ENCODE results near the gene KIF6.

Gene KIF6

GRCh38 chr6:39574991-39575390, 150.2 kb downstream of the KIF6 start:
- Histone ChIP-seq H3K4me2 (ENCODE audit: insufficient read depth, low read length) (no peak overlapping the region), H3K9me3 (ENCODE audit: insufficient read depth, low read length, severe bottlenecking) (no peaks in the 10 kb centered on the region), H3K36me3 (ENCODE audit: insufficient read depth, low read length) (no peaks in the 10 kb centered on the region), H3K4me3 (ENCODE audit: low read depth in 1 of 2, low read length in 2 of 2) (no peak overlapping the region), H3K27me3 (ENCODE audit: insufficient read depth, low read length, poor library complexity) (no peaks in the 10 kb centered on the region), H3K9ac (ENCODE audit: low read depth, low read length) (no peak overlapping the region), H2AFZ (ENCODE audit: low read depth, low read length) (no peak overlapping the region), H3K79me2 (ENCODE audit: insufficient read depth, low read length) (no peaks in the 10 kb centered on the region), H4K20me1 (ENCODE audit: insufficient read depth, low read length) (no peaks in the 10 kb centered on the region), H3K27ac (ENCODE audit: low read length) (no peak overlapping the region), H3K4me1 (ENCODE audit: insufficient read depth, low read length) (no peaks in the 10 kb centered on the region)
- TF ChIP-seq EZH2 (IDR thresholded peaks at IDR 0.05; ENCODE audit: borderline replicate concordance, low read depth, low read length, severe bottlenecking) (no peak), CTCF (IDR thresholded peaks at IDR 0.05; ENCODE audit: borderline replicate concordance, extremely low read depth, low read length, poor library complexity, severe bottlenecking) (no peak)
- DNase-seq: no peak
- ATAC-seq (ENCODE audit: insufficient read depth, low read depth): no peak

GRCh38 chr6:39573541-39573940, 151.7 kb downstream of the KIF6 start:
- Histone ChIP-seq H3K27ac (ENCODE audit: low read length) (no peak overlapping the region), H3K4me2 (ENCODE audit: insufficient read depth, low read length) (no peak overlapping the region)
- no peak for DNase-seq

GRCh38 chr6:39572661-39573340, 152.4 kb downstream of the KIF6 start:
- Histone ChIP-seq H3K9ac (ENCODE audit: low read depth, low read length) (no peak overlapping the region), H3K4me3 (ENCODE audit: low read depth in 1 of 2, low read length in 2 of 2) (no peak overlapping the region), H3K27me3 (ENCODE audit: insufficient read depth, low read length, poor library complexity) (no peaks in the 10 kb centered on the region), H3K4me2 (ENCODE audit: insufficient read depth, low read length) (no peak overlapping the region), H3K4me1 (ENCODE audit: insufficient read depth, low read length) (no peaks in the 10 kb centered on the region), H4K20me1 (ENCODE audit: insufficient read depth, low read length) (no peaks in the 10 kb centered on the region), H3K79me2 (ENCODE audit: insufficient read depth, low read length) (no peaks in the 10 kb centered on the region), H2AFZ (ENCODE audit: low read depth, low read length) (no peak overlapping the region), H3K27ac (ENCODE audit: low read length) (no peak overlapping the region), H3K9me3 (ENCODE audit: insufficient read depth, low read length, severe bottlenecking) (no peaks in the 10 kb centered on the region), H3K36me3 (ENCODE audit: insufficient read depth, low read length) (no peaks in the 10 kb centered on the region)
- DNase-seq: no peak
- no peak for ATAC-seq (ENCODE audit: insufficient read depth, low read depth)
- no peak for TF ChIP-seq EZH2 (IDR thresholded peaks at IDR 0.05; ENCODE audit: borderline replicate concordance, low read depth, low read length, severe bottlenecking)
- TF ChIP-seq CTCF (IDR thresholded peaks at IDR 0.05; ENCODE audit: borderline replicate concordance, extremely low read depth, low read length, poor library complexity, severe bottlenecking): no peak

More at GRCh38 chr6:39573541-39573940, 151.7 kb downstream of the KIF6 start:
- H3K4me3 ChIP-seq (ENCODE audit: low read depth in 1 of 2, low read length in 2 of 2): no peak overlapping the region
- no peaks in the 10 kb centered on the region for H3K4me1 ChIP-seq (ENCODE audit: insufficient read depth, low read length)
- TF ChIP-seq CTCF (IDR thresholded peaks at IDR 0.05; ENCODE audit: borderline replicate concordance, extremely low read depth, low read length, poor library complexity, severe bottlenecking): no peak
- TF ChIP-seq EZH2 (IDR thresholded peaks at IDR 0.05; ENCODE audit: borderline replicate concordance, low read depth, low read length, severe bottlenecking): no peak
- no peaks in the 10 kb centered on the region for H4K20me1 ChIP-seq (ENCODE audit: insufficient read depth, low read length)
- no peaks in the 10 kb centered on the region for H3K27me3 ChIP-seq (ENCODE audit: insufficient read depth, low read length, poor library complexity)
- H2AFZ ChIP-seq (ENCODE audit: low read depth, low read length): no peak overlapping the region
- no peaks in the 10 kb centered on the region for H3K79me2 ChIP-seq (ENCODE audit: insufficient read depth, low read length)
- no peak for ATAC-seq (ENCODE audit: insufficient read depth, low read depth)
- H3K9ac ChIP-seq (ENCODE audit: low read depth, low read length): no peak overlapping the region
- H3K9me3 ChIP-seq (ENCODE audit: insufficient read depth, low read length, severe bottlenecking): no peaks in the 10 kb centered on the region
- H3K36me3 ChIP-seq (ENCODE audit: insufficient read depth, low read length): no peaks in the 10 kb centered on the region
